Activated T-cell treated with anti-CD3 and anti-CD28 coated beads, Interleukin-2, amount 50 U/mL, for 4 hours (primary cell): Measurements from ENCODE around the gene ABR. TPM values are rescaled to one million over a fixed set of nuclear protein-coding genes. Genes with fewer than 3 reads are reported as not detected.
"Not testable (repeated sequence)": the region's sequence is repeated elsewhere in the genome, so short reads cannot be mapped to it uniquely, and the experiment has no call there.

ENCODE experiments used
- ATAC-seq, 2 donors: fragments of 200-7000 bp; cut with Tn5 transposase; one replicate each; pipeline ENCODE4 v1.10.0; 2021
- DNase-seq: peaks from one replicate; pipeline ENCODE4 v3.0.0-alpha.2; 2020
- H3K27me3 Mint-ChIP-seq: one replicate; pipeline ENCODE4 v1.8.0; 2021; ENCODE audit warnings: low read depth, mixed read lengths
- H3K36me3 Mint-ChIP-seq: one replicate; pipeline ENCODE4 v1.8.0; 2022; ENCODE audit warnings: mixed read lengths; ENCODE audit not compliant: insufficient read depth
- H3K4me1 Mint-ChIP-seq: one replicate; pipeline ENCODE4 v1.8.0; 2021; ENCODE audit warnings: low read depth, mixed read lengths
- H3K4me3 Mint-ChIP-seq: one replicate; pipeline ENCODE4 v1.8.0; 2021; ENCODE audit warnings: mild to moderate bottlenecking, moderate library complexity, mixed read lengths
- H3K9me3 Mint-ChIP-seq: one replicate; pipeline ENCODE4 v1.8.0; 2021; ENCODE audit warnings: mixed read lengths
- total RNA-seq, 3 donors: library from RNA; stranded (reverse); gene quantifications; one replicate each; pipeline ENCODE4 v1.2.1, GENCODE V29; 2021

ABR gene
- total RNA-seq, 3 donors from 2014 or later = 41.0 to 44.7 (median 43.3) TPM

DNA sequence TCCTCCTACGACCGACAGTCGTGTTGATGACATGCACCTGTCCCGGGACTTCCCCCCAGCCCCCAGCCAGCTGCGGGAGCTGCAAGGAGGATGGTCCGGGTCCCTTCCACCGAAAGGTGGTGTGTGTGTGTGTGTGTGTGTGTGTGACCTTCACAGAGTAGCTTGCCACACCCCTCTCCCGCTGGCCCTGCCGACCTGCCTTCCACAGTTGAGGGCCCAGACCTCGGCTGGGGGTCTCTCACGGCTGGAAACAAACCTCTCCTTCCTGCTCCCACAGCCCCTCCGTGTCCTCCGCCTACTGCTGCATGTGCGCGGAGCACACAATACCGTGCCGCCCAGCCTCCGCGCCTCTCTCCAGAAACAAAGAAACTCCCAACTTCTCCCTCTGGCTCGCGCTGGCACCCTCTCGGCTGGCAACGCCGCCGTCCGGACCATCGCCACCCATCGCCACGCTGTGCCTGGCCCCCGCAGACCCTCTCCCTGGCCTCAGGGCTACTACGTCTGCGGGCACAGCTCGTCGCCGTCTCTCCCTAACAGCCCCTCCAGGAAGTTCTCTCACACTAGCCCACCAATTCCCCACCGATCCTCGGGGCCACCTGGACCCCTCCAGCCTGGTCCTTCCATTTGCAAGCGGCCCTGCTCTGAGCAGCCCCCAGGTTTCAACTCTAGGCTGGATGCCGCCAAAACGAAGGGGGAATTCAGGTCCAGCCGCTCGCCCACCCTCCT, 101.6 kb downstream of the ABR start:
- no peaks in the 10 kb centered on the region for H3K9me3 Mint-ChIP-seq
- H3K4me1 Mint-ChIP-seq = no peaks in the 10 kb centered on the region
- H3K36me3 Mint-ChIP-seq = peaks cover 3% of the 10 kb centered on the region
- ATAC-seq (no peak), DNase-seq (no peak)
- H3K27me3 Mint-ChIP-seq = no peaks in the 10 kb centered on the region
- no peak overlapping the region for H3K4me3 Mint-ChIP-seq

DNA sequence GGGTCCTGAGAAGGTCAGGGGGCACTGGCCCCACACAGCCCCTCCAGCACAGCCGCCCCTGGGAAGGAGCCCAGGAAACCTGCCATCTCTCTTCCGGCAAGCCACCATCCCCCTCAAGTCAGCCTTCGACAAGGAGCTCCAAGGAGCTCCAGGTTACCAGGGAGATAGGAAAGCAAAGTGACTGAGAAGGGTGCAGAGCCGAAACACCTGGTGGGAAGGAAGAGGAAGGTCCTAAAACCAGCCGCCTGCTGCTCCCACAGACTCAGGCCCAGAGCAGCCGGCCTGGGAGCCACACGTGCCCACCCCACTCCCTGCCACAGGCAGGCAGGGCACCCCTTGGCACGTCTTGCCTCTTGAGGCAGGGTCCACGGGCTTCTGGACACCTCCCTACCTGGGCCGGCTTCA, 102.2 kb downstream of the ABR start:
- peaks cover 2% of the 10 kb centered on the region for H3K36me3 Mint-ChIP-seq
- ATAC-seq = no peak
- H3K27me3 Mint-ChIP-seq = no peaks in the 10 kb centered on the region
- no peaks in the 10 kb centered on the region for H3K4me1 Mint-ChIP-seq
- no peak for DNase-seq
- H3K4me3 Mint-ChIP-seq = no peak overlapping the region
- H3K9me3 Mint-ChIP-seq = no peaks in the 10 kb centered on the region

DNA sequence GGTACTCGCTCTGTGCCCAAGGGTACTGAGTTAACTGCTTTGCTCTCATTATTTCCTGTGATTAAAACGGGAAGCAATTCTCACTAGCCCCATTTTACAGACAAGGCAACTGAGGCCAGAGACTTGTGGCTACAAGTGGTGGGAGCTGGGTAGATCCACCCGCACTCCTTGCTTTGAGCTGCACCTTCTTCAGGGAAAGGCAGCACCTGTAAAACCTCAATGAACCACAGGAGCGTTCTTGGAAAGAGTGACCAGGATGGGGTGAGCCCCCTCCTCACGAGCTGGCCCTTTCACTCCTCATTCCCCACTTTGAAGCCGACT, 102.8 kb downstream of the ABR start:
- Mint-ChIP-seq H3K4me1 (no peaks in the 10 kb centered on the region), H3K4me3 (no peak overlapping the region), H3K27me3 (no peaks in the 10 kb centered on the region), H3K36me3 (peaks cover 5% of the 10 kb centered on the region), H3K9me3 (no peaks in the 10 kb centered on the region)
- no peak for ATAC-seq
- DNase-seq = no peak

DNA sequence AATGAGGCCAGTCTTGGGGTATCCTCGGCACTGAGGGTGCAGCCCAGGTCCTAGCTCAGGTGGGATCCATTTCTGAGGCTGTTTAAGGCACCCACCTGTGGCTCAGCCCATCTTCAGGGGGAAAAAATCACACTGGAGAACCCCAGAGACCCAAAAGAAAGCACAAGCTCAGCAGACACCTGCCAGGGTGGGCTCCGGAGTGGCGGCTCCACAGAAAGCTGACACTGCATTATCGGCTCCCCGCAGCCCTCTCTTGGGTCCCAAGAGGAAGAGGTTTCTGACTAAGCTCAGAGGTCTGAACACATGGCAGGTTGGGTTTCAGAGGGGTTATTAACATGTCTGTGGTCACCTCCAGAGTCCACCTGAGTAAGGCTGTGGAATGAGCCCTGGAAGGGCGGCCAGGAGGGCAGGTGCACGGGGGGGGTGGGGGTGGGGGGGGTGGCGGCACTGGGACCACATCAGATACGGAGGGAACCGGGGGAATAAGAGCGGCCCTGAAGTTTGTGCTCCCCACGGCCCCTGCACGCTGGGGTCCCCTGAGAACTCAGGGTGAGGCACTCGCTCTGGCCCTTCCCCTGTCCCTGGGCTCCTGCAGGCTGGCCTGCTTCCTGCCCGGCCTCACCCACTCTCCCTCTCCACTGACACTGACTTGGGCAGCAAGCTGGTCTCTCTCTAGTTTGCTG, 103.3 kb downstream of the ABR start:
- no peak for DNase-seq
- Mint-ChIP-seq H3K4me3 (no peak overlapping the region), H3K9me3 (no peaks in the 10 kb centered on the region), H3K4me1 (no peaks in the 10 kb centered on the region), H3K36me3 (peaks cover 5% of the 10 kb centered on the region), H3K27me3 (no peaks in the 10 kb centered on the region)
- ATAC-seq = no peak

DNA sequence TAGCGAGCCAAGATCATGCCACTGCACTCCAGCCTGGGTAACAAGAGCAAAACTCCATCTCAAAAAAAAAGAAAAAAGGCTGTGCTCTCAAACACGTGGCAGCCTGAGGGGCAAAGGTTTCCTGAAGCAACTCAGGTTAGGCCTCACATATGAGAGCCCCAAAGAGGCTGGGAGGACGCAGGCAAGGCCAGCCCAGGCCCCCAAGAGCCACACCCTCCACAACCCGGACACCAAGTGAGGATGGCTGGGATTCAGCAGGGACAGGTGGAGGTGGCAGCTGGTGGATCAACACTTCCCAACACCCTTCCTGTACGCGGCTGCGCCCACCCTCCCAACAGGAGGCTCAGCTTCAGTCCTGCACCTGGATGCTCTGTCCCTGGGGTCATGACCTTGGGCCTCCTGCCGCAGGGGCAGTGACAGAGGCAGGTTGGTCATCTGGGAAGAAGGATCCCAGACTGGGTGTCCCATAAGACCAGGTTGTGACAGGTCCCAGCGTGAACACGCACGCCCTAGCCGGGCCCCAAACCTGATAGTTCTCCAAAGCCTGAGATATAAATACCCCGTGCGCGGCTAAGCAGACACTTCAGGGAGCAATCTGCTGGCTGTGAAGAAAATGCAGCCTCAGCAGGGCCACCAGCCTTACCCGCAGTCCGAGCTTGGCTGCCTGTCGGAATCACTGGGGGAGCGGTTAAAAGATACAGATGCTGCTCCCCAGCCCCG, 104.7 kb downstream of the ABR start:
- Mint-ChIP-seq H3K4me3 (no peak overlapping the region), H3K9me3 (no peaks in the 10 kb centered on the region), H3K4me1 (no peaks in the 10 kb centered on the region), H3K27me3 (no peaks in the 10 kb centered on the region), H3K36me3 (peaks cover 5% of the 10 kb centered on the region)
- DNase-seq (no peak), ATAC-seq (no peak)

DNA sequence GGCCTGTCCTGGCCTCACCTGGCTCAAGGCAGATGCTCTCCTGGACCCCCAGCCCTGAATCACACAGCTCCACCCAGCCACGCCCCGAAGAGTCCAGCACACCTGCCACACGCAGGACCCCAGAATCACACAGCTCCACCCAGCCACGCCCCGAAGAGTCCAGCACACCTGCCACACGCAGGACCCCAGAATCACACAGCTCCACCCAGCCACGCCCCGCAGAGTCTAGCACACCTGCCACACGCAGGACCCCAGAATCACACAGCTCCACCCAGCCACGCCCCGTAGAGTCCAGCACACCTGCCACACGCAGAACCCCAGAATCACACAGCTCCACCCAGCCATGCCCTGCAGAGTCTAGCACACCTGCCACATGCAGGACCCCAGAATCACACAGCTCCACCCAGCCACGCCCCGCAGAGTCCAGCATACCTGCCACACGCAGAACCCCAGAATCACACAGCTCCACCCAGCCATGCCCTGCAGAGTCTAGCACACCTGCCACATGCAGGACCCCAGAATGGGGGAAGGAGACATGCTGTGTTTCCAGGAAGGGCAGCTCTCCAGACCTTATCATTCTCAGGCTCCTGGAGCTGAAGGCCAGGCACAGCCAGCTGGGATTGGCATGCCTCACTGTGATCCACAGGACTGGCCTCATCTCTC, 105.7 kb downstream of the ABR start:
- H3K27me3 Mint-ChIP-seq, H3K4me1 Mint-ChIP-seq, DNase-seq, H3K36me3 Mint-ChIP-seq, H3K4me3 Mint-ChIP-seq, H3K9me3 Mint-ChIP-seq, ATAC-seq: not testable (repeated sequence)

DNA sequence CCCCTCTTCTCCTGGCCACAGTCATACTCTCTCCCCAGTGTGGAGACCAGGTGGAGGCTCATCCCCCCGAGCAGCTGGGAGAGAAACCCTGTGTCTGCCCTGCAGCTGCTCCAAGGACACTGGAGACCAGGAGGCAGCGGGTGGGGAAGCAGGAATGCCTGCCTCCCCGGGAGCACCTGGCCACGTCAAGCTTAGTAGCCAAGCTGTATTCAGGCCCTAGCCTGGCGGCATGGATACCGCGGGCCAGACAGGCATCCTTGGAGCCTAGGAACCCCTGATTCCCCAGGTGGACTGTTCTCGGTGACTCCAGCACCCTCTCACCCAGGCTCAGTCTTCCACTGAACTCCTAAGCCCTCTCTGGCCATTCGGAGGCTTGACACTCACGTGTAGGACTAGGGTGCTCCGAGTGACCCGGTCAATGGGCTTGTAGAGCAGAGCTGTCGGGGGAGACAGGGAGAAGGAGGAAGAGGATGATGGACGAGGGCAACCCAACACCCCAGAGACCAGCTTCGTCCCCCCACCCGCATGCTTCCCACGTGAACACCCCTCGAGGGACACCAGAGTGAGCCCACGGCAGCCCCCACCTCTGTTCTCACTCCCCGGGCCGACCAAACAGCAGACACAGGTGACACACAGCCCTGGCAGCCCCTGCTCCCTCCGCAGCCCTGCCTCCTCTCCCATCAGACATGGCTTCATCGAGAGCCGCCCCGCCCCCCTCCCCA, 106.4 kb downstream of the ABR start:
- no peaks in the 10 kb centered on the region for H3K4me1 Mint-ChIP-seq
- H3K9me3 Mint-ChIP-seq = no peaks in the 10 kb centered on the region
- ATAC-seq (no peak), DNase-seq (no peak)
- no peaks in the 10 kb centered on the region for H3K27me3 Mint-ChIP-seq
- H3K4me3 Mint-ChIP-seq = no peak overlapping the region
- peaks cover 11% of the 10 kb centered on the region for H3K36me3 Mint-ChIP-seq

DNA sequence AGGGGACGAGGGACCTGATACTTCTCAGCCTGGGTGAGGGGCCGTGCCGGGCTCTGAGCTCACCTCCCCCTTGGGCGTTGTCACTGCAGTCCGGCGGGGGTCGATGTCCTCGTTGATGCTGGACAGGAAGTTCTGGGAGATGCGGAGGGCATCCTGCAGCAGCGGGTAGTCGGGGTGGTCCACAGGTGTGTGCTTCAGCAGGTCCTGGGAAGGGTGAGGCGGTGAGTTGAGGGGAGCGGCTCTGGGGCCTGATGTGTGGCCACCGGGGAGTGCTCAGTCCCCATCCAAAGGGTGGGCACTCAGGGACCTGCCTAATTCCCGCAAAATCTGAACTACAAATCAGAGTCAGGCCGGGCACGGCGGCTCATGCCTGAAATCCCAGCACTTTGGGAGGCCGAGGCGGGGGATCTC, 107.2 kb downstream of the ABR start:
- Mint-ChIP-seq H3K27me3 (no peaks in the 10 kb centered on the region), H3K4me3 (no peak overlapping the region)

DNA sequence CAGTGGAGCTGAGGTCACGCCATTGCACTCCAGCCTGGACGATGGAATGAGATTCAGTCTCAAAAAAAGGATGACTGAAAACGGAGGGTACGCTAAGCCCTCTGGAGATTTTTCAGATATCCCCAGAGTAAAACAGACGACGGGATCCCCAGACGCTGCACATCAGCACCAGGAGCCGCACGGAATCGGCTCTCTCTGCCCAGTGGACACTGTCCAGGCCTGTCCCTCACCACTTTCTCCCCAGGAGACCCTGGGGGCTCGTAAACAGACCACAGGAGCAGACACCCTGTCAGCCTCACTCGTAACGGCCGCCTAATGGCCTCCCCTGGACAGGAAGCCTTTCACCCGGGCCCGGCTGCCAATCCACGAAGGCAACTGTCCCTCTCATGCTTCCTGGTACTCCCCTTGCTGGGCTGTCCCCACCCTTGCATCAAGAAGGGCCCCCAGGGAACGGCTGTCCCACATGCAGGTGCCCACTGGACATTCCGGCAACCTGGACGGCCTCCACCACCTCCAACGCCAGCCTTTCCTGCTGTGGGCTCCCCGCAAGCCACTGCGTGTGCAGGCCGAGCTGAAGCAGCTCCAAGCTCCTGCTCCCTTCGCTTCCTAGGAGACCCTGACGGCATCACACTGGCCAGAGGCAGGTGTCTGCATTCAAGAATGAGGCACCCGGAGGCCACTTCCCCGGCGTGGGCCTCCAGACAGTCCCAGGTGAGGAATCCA, 108.5 kb downstream of the ABR start:
- H3K9me3 Mint-ChIP-seq = no peaks in the 10 kb centered on the region
- no peak overlapping the region for H3K4me3 Mint-ChIP-seq
- H3K27me3 Mint-ChIP-seq = no peaks in the 10 kb centered on the region
- peaks cover 27% of the 10 kb centered on the region for H3K36me3 Mint-ChIP-seq
- ATAC-seq (no peak), DNase-seq (no peak)
- H3K4me1 Mint-ChIP-seq = no peaks in the 10 kb centered on the region

More for the DNA sequence above, 107.2 kb downstream of the ABR start:
- DNase-seq (no peak), ATAC-seq (no peak)
- Mint-ChIP-seq H3K4me1 (no peaks in the 10 kb centered on the region), H3K9me3 (no peaks in the 10 kb centered on the region), H3K36me3 (peaks cover 16% of the 10 kb centered on the region)

DNA sequence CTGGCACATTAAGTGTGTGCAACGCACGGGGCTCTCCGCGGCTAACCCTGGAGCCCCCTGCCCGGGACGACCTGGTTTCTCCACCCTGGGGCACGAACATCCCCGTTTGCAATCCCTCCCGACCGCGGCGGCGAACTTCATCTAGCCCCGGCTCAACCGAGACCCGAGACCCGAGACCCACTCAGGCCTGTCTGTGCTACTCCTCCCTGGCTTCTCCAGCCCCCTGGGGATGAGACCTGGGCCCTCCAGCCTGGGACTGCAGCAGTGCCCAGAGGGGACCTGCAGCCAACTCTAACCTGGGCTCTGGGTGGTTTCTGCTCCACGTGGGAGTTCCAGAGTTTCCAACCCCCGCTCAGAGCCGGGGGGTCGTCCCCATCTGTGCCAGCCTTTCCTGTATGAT, 109.4 kb downstream of the ABR start:
- Mint-ChIP-seq H3K36me3 (peaks cover 33% of the 10 kb centered on the region), H3K4me1 (no peaks in the 10 kb centered on the region), H3K4me3 (no peak overlapping the region), H3K27me3 (no peaks in the 10 kb centered on the region), H3K9me3 (no peaks in the 10 kb centered on the region)
- no peak for DNase-seq
- ATAC-seq = no peak

DNA sequence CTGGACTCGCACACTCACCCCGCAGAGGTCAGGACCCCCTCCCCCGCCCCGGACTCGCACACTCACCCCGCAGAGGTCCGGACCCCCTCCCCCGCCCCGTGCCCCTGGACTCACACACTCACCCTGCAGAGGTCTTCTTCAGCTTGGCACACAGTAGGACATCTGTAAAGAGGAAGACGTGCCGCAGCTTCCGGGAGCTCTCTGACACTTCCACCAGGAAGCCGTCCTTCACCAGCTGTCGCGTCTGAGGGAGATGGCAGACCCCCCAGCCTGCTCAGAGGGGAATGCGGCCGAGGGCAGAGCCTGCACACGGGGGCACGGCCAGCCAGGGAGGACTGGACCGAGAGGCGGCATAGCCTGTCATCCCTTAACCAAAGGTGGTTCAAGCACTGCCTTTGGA, 109.9 kb downstream of the ABR start:
- no peak for DNase-seq
- no peak overlapping the region for H3K4me3 Mint-ChIP-seq
- H3K27me3 Mint-ChIP-seq = no peaks in the 10 kb centered on the region
- H3K36me3 Mint-ChIP-seq = peaks cover 33% of the 10 kb centered on the region
- H3K4me1 Mint-ChIP-seq = no peaks in the 10 kb centered on the region
- no peak for ATAC-seq
- H3K9me3 Mint-ChIP-seq = no peaks in the 10 kb centered on the region

DNA sequence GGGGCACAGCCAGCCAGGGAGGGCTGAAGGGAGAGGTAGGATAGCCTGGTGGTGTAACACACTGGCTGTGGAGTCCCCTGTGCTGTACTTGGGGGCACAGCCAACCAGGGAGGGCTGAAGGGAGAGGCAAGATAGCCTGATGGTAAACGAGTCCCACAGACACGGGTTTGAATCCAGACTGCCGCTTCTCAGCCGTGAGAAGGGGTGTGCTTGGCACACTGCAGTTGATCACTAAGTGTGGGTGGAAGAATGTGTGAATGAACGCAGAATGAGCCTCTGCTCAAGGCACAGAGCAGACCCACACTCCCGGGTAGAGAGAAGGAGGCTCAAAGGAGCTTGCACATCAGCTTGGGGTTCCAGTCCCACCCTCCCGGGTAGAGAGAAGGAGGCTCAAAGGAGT, 111.4 kb downstream of the ABR start:
- no peaks in the 10 kb centered on the region for H3K27me3 Mint-ChIP-seq
- ATAC-seq = no peak
- H3K9me3 Mint-ChIP-seq = no peaks in the 10 kb centered on the region
- no peak for DNase-seq
- H3K4me3 Mint-ChIP-seq = no peak overlapping the region
- no peaks in the 10 kb centered on the region for H3K4me1 Mint-ChIP-seq
- H3K36me3 Mint-ChIP-seq = peaks cover 33% of the 10 kb centered on the region

DNA sequence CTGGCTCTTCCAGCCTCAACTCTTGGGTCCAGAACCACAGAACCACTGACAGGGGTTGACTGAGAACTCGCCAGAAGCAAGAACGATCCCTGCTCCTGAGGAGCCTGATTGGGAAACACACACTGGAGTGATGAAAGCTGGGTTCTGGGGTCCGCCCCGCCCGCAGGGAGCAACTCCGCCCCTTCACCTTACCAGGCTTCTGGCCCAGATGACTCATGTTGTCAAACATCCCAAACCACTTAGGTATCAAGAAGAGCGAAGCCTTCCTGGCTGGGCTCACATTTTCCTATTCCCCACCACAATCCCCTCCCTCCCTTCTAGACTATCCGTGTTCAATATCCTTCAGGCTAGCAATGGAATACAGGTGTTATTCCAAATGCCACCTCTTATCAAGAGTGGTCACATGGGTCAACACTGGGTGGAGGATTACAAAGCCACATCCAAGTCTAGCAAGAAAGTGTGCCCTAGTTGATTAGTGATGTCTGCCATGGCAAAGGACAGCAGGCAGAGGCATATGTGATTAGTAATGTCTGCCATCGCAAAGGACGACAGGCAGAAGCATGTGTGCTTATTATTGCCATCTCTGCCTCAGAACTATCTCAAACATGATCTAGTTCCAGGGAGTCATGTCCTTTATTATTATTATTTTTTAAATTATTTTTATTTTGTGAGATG, 112.4 kb downstream of the ABR start:
- H3K4me1 Mint-ChIP-seq = no peaks in the 10 kb centered on the region
- H3K27me3 Mint-ChIP-seq = no peaks in the 10 kb centered on the region
- H3K9me3 Mint-ChIP-seq = no peaks in the 10 kb centered on the region
- DNase-seq (no peak), ATAC-seq (no peak)
- no peak overlapping the region for H3K4me3 Mint-ChIP-seq
- H3K36me3 Mint-ChIP-seq = peaks cover 31% of the 10 kb centered on the region
